Adrenal gland (tissue), 5 donors: ENCODE results near the gene SNX9.

Source experiments
- CTCF ChIP-seq, 6 experiments: fragments of 450-650 bp in 4 of 6; fragments of 200-600 bp in 2 of 6; sonication (generic) in 1 of 6; IDR thresholded peaks; 1 replicate in 5 of 6; 2 replicates in 1 of 6; pipeline versions ENCODE4 v1.5.1 to v1.8.0; 2016 to 2021; ENCODE audit warnings: antibody characterized with exemption in 6 of 6, mild to moderate bottlenecking in 2 of 6, moderate library complexity in 1 of 6
- POLR2A ChIP-seq, 2 donors: fragments of 450-650 bp; IDR thresholded peaks; one replicate each; pipeline ENCODE4 v1.6.1; 2017; ENCODE audit warnings: antibody characterized with exemption in 2 of 2, mild to moderate bottlenecking in 2 of 2, moderate library complexity in 1 of 2
- donor health status: DM: no; HTN: no; CAD: no.

- TF ChIP-seq CTCF (IDR thresholded peaks at IDR 0.05) (no peak), POLR2A (IDR thresholded peaks at IDR 0.05) (no peak)
Observed at GRCh38 chr6:157962601-157963302, 139.7 kb downstream of the SNX9 start.
